Measurements from ENCODE around the gene TIAL1. TPM values are rescaled to one million over a fixed set of nuclear protein-coding genes. Genes with fewer than 3 reads are reported as not detected.

Gene TIAL1
- total RNA-seq, 1 donor from 2014 or later: 104 TPM

DNA sequence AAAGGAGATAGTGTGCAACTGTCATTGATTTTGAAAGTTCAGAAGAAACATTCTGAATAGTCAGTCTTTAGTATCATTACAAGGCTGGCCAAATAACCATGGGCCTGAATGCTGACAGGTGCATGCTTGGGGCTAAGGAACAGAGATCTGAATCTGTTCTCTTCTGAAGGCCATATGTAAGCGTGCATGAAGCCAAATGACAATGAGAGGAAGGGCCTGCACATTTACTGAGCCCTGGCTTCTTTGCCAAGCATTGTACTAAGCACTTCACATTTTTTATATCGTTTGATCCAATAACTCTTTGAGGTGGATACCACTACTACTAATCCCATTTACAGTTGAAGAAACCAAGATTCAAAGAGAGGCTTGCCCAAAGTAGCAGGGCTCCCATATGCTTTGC, 22.5 kb upstream of the TIAL1 start:
- DNase-seq (no peak), ATAC-seq (no peak)
- TF ChIP-seq, protein P1, sequence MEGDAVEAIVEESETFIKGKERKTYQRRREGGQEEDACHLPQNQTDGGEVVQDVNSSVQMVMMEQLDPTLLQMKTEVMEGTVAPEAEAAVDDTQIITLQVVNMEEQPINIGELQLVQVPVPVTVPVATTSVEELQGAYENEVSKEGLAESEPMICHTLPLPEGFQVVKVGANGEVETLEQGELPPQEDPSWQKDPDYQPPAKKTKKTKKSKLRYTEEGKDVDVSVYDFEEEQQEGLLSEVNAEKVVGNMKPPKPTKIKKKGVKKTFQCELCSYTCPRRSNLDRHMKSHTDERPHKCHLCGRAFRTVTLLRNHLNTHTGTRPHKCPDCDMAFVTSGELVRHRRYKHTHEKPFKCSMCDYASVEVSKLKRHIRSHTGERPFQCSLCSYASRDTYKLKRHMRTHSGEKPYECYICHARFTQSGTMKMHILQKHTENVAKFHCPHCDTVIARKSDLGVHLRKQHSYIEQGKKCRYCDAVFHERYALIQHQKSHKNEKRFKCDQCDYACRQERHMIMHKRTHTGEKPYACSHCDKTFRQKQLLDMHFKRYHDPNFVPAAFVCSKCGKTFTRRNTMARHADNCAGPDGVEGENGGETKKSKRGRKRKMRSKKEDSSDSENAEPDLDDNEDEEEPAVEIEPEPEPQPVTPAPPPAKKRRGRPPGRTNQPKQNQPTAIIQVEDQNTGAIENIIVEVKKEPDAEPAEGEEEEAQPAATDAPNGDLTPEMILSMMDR (IDR thresholded peaks at IDR 0.05): no peak
- H3K36me3 ChIP-seq: no peaks in the 10 kb centered on the region
- no peaks in the 10 kb centered on the region for H3K9me3 ChIP-seq
- no peak overlapping the region for H3K4me3 ChIP-seq
- no peaks in the 10 kb centered on the region for H3K4me1 ChIP-seq
- no peak overlapping the region for H3K27ac ChIP-seq
- no peaks in the 10 kb centered on the region for H3K27me3 ChIP-seq
- intact Hi-C loops (cut with DNase I): no loop called here

DNA sequence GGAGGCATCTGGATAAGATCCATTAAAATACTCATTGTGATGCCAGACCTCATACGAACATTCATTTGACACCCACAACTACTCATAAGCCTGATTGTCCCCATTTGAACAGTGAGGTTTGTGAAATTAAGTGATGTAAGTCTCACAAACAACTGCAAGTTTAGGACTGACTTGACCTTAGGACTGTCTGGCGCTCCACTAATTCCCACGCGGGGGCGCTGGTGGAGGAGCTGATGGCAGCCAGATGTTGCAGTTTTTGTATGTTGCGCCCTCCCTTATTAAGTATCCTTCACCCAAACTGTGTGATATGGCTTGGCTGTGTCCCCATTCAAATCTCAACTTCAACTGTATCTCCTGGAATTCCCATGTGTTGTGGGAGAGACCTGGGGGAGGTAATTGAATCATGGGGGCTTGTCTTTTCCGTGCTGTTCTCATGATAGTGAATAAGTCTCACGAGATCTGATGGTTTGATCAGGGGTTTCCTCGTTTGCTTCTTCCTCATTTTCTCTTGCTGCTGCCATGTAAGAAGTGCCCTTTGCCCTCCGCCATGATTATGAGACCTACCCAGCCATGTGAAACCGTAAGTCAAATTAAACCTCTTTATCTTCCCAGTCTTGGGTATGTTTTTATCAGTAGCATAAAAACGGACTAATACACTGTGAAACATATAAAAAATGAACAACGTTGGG, 20.3 kb upstream of the TIAL1 start:
- TF ChIP-seq, protein P1 (IDR thresholded peaks at IDR 0.05): peak; percentile 10
- H3K36me3 ChIP-seq: no peaks in the 10 kb centered on the region
- H3K9me3 ChIP-seq: no peaks in the 10 kb centered on the region
- H3K4me3 ChIP-seq: no peak overlapping the region
- H3K4me1 ChIP-seq: no peaks in the 10 kb centered on the region
- H3K27me3 ChIP-seq: no peaks in the 10 kb centered on the region
- H3K27ac ChIP-seq: no peak overlapping the region
- intact Hi-C loops (cut with DNase I): no loop called here
- ATAC-seq (no peak), DNase-seq (no peak)

DNA sequence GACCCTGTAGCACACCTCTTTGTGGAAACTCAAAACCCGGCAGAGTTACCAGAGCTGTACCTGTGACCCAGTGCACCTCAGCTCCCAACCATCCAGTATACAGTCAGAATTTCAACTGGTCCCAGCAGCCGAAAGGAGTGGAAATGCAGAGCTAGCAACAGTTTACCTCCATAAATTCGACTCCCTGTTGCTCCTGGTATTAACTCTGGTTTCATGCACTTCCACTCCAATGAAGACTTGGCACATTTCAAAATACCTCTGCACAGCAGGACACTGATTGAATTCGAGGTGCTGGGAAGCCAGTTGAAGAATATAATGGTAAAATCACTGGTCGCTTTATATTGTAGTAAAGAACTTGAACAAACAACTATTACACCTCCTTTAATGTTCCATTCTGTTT, 17.9 kb upstream of the TIAL1 start:
- Histone ChIP-seq H3K4me3 (no peak overlapping the region), H3K4me1 (no peaks in the 10 kb centered on the region), H3K9me3 (no peaks in the 10 kb centered on the region), H3K27ac (no peak overlapping the region), H3K36me3 (no peaks in the 10 kb centered on the region), H3K27me3 (no peaks in the 10 kb centered on the region)
- DNase-seq (no peak), ATAC-seq (no peak)
- TF ChIP-seq, protein P1 (IDR thresholded peaks at IDR 0.05): no peak
- intact Hi-C loops (cut with DNase I): no loop called here

DNA sequence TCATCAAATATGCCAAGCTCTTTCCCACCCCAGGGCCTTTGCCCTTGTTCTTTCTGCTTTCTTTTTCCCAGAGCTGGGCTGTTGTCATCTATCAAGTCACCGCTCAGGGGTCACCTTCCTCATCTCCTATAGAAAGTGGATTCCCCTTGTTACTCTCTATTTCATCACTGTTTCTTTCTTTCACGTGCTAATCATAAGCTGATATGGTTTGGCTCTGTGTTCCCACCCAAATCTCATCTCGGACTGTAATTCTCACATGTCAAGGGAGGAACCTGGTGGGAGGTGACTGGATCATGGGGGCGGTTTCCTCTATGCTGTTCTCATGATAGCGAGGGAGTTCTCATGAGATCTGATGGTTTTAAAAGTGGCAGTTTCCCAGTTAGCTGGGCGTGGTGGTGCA, 17.0 kb upstream of the TIAL1 start:
- Histone ChIP-seq H3K27ac (no peak overlapping the region), H3K4me1 (no peaks in the 10 kb centered on the region), H3K36me3 (no peaks in the 10 kb centered on the region), H3K27me3 (no peaks in the 10 kb centered on the region), H3K9me3 (no peaks in the 10 kb centered on the region), H3K4me3 (no peak overlapping the region)
- TF ChIP-seq, protein P1 (IDR thresholded peaks at IDR 0.05): no peak
- ATAC-seq: no peak
- intact Hi-C loops (cut with DNase I): no loop called here
- no peak for DNase-seq

DNA sequence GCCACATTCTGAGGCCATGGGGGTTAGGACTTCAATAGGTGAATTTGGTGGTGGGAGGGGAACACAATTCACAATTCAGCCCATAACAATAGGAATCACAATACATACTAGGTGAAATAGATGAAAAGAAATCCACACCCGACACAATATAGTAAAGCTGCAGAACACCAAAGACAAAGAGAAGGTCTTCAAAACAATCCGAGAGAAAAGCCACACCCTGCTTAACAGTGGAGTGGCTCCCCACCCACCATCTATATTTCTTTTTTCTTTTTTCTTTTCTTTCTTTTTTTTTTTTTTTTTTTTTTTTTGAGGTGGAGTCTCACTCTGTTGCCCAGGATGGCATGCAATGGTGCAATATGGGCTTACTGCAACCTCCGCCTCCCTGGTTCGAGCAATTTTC, 14.7 kb upstream of the TIAL1 start:
- no peak overlapping the region for H3K27ac ChIP-seq
- no peak overlapping the region for H3K4me3 ChIP-seq
- DNase-seq (no peak), ATAC-seq (no peak)
- no peaks in the 10 kb centered on the region for H3K9me3 ChIP-seq
- TF ChIP-seq, protein P1 (IDR thresholded peaks at IDR 0.05): no peak
- no peaks in the 10 kb centered on the region for H3K36me3 ChIP-seq
- H3K4me1 ChIP-seq: no peaks in the 10 kb centered on the region
- no peaks in the 10 kb centered on the region for H3K27me3 ChIP-seq
- intact Hi-C loops (cut with DNase I): no loop called here

DNA sequence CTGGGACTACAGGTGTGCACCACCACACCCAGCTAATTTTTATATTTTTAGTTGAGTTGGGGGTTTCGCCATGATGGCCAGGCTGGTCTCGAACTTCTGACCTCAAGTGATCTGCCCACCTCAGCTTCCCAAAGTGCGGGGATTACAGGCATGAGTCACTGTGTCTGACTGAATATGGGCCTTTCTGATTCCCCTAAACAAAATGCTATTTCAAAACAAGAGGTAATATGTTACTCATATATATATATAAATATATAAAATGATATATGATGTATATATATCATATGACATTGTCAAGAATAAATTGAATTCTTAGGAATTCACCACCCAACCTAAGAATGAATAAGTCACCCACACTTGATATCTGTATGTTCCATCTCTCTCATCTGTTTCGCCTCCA, 12.8 kb upstream of the TIAL1 start:
- intact Hi-C loops (cut with DNase I): no loop called here

More for the DNA sequence above, 12.8 kb upstream of the TIAL1 start:
- Histone ChIP-seq H3K27me3 (no peaks in the 10 kb centered on the region), H3K36me3 (no peaks in the 10 kb centered on the region), H3K4me3 (no peak overlapping the region), H3K9me3 (no peaks in the 10 kb centered on the region), H3K27ac (no peak overlapping the region), H3K4me1 (no peaks in the 10 kb centered on the region)
- TF ChIP-seq, protein P1 (IDR thresholded peaks at IDR 0.05): no peak
- DNase-seq: no peak
- ATAC-seq: no peak

All from upper lobe of right lung (tissue), 1 donor.